NCI-H187 treated with DMSO at 0.1 percent for 48 hours (cell line): ENCODE results near the gene KRCC1.
"Not testable (repeated sequence)": the region's sequence is repeated elsewhere in the genome, so short reads cannot be mapped to it uniquely, and the experiment has no call there.

Source experiments
- DNase-seq: peaks from one replicate; lab custom pipeline; 2025; lab: John Stamatoyannopoulos, UW

Gene KRCC1

GRCh38 chr2:88074854-88075292 is 19.3 kb upstream of the KRCC1 start:
- DNase-seq: no peak

GRCh38 chr2:88074150-88074549 is 18.6 kb upstream of the KRCC1 start:
- DNase-seq: no peak

GRCh38 chr2:88071365-88071764 is 15.8 kb upstream of the KRCC1 start:
- DNase-seq: no peak

GRCh38 chr2:88070055-88070454 is 14.5 kb upstream of the KRCC1 start:
- no peak for DNase-seq

- DNase-seq: no peak
Observed at GRCh38 chr2:88069117-88069516, 13.5 kb upstream of the KRCC1 start.

GRCh38 chr2:88068044-88068443 is 12.5 kb upstream of the KRCC1 start:
- DNase-seq: no peak

GRCh38 chr2:88067598-88067997 is 12.0 kb upstream of the KRCC1 start, which contains the start of gene SMYD1:
TSS of gene SMYD1 (plus strand) at chr2:88067825. CDS start at chr2:88067865, 40 bp downstream.
- DNase-seq: no peak

- no peak for DNase-seq
Observed at GRCh38 chr2:88067189-88067588, 11.6 kb upstream of the KRCC1 start.

GRCh38 chr2:88066543-88066942 is 11.0 kb upstream of the KRCC1 start:
- DNase-seq: no peak

GRCh38 chr2:88061295-88061694 is 5.7 kb upstream of the KRCC1 start:
- no peak for DNase-seq

- DNase-seq: no peak
Observed at GRCh38 chr2:88060907-88061275, 5.3 kb upstream of the KRCC1 start.

- DNase-seq: no peak
Observed at GRCh38 chr2:88059979-88060906, 4.7 kb upstream of the KRCC1 start.

- no peak for DNase-seq
Observed at GRCh38 chr2:88058191-88058590, 2.6 kb upstream of the KRCC1 start.

GRCh38 chr2:88057437-88057844 is 1.9 kb upstream of the KRCC1 start:
- no peak for DNase-seq

GRCh38 chr2:88054782-88055370 is 707 bp downstream of the KRCC1 start:
- no peak for DNase-seq

- no peak for DNase-seq
Observed at GRCh38 chr2:88053934-88054781, 1.4 kb downstream of the KRCC1 start.

GRCh38 chr2:88053296-88053695 is 2.3 kb downstream of the KRCC1 start:
- DNase-seq: no peak

GRCh38 chr2:88051792-88052191 is 3.8 kb downstream of the KRCC1 start:
- DNase-seq: no peak

GRCh38 chr2:88049622-88050021 is 6.0 kb downstream of the KRCC1 start:
- DNase-seq: no peak

- no peak for DNase-seq
Observed at GRCh38 chr2:88048541-88048940, 7.0 kb downstream of the KRCC1 start.

GRCh38 chr2:88045561-88045960 is 10.0 kb downstream of the KRCC1 start:
- DNase-seq: not testable (repeated sequence)

- no peak for DNase-seq
Observed at GRCh38 chr2:88042476-88042875, 13.1 kb downstream of the KRCC1 start.
